HG03097 (cell line): ENCODE results near the gene ACTL6B.

Experiments
- ATAC-seq: cut with Tn5 transposase; IDR thresholded peaks from one replicate; pipeline ENCODE4 v1.9.1; 2021; ENCODE audit not compliant: unreplicated experiment, low FRiP score

The ACTL6B gene

DNA sequence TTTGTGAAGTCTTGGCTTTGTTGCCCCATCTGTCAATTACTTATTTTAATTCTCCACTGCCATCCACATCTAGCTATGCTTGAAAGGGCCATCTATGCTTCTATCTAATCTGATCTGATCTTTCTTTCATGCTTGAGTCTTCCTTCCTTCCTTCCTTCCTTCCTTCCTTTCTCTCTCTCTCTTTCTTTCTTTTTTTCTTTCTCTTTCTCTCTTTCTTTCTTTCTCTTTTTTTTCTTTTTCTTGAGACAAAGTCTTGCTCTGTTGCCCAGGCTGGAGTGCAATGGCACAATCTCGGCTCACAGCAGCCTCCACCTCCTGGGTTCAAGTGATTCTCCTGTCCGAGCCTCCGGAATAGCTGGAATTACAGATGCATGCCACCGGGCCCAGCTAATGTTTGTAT is 26.2 kb downstream of the ACTL6B start:
- ATAC-seq = no peak

DNA sequence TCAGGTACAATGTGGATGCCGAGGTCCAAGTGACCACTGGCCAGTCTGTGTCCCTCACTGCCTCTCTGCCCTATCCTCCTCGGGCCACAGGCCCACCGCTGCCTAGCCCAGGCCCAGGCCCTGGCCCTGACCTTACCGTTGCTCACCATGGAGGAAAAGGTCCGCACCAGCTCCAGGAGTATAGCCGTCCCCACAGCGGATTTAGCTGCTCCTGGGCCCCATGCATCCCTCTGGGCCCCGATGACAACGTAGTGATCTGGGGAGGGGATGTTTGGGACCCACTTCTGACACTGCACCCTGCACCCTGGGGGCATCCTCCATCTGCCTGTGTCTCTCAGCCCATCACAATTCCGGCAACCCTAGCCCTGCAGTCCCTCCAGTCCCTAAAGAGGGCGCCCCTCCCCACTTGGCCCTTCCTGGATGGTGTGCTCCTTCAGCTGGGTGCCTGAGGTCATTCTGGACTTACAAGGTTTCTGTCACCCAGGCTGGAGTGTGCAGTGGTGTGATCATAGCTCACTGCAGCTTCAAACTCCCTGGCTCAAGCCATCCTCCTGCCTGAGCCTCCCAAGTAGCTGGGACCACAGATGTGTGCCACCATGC is 27.0 kb downstream of the ACTL6B start:
- no peak for ATAC-seq

DNA sequence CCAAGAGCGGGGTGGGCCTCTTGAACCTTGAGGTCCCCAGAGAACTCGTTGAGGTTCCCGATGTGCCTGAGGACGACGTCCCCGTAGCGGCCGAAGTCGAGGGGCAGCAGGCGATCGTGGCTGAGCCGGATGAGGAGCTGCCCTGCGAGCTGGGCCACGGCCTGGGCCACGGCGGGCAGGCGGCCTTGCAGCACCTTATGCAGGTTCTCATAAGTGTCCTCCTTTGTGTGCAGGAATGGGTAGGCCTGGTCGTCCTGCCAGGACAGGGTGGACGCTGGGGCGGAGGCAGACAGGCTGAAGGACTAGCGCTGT is 29.1 kb downstream of the ACTL6B start:
- ATAC-seq = no peak

DNA sequence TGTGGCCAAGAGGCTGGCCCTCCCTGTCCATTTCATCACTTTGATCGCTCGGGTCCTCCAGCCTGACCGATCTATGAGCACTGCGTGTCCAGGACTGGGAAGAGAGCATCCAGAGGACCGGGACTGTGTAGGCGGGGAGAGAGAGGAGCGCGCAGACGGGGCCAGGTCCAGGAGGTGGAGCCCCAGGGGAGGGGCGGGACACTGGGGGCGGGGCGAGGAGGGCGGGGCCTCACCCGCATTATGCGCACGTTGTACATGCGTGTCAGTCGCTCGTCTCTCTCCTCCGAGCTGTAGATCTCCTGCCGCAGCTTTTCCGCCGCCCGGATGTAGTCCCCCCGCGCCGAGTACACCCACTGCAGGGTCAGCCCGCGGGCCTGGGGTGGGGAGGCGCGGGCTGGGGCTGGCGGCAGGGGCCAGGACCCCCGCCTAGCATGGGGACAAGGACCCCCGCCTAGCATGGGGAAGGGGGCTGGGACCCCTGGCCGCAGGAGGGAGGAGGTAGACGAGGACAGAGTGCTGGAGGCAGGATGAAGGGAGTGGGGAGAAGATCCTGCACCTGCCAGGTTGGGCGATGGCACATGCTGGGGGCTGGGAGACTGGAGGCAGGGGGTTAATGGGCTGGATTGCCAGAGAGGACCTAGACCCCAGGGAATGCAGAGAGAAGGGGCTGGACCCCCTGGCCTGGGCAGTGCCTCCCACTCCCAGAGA is 29.6 kb downstream of the ACTL6B start:
- no peak for ATAC-seq

DNA sequence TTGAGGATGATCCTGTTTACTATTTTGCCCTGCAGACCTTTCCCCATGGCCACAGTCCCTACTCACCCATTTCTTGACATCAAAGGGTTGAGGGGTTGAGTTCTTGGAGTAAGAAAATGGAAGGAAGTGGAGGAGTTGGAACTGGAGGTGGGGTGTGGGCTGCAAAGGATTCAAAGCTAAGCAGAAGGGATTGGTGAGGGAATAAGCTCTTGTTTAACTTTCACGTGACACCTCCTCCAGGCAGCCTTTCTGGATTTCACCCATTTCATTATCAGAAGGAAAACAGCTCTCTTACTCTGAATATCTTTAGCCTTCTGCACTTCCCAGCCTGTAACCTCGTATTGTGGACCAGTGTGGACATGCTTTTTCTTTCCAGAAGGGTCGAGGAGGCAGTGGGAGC is 30.2 kb downstream of the ACTL6B start:
- no peak for ATAC-seq

DNA sequence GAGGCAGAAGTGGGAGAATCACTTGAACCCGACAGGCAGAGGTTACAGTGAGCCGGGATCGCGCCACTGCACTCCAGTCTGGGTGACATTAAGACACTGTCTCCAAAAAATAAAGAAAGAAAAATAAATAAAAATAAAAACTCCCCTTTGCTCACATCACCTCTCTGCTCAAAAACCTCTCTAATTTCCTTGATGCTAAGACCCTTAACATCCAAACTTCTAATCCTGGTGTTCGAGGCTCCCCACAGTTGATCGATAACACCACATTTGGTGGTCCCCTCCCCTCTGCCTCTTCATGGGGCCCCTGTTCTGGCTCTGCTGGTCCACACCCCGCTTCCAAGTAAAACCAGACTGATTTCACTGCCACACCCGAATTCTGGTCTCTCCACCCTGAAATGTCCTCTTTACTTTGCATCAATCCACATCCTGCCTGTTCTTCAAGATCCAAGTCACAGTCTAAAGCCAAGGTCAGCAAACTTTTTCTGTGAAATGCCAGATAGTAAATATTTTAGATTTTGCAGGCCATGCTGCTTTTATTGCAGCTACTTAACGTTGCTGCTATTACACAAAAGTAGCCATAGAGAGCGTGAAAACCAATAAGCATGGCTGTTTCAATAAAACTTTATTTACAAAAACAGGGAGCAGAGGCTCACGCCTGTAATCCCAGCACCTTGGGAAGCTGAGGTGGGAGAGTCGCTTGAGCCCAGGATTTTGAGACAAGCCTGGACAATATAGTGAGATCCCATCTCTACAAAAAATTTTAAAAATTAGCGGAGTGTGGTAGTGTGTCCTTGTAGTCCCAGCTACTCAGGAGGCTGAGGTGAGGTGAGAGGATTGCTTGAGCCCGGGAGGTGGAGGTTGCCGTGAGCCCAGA is 32.1 kb downstream of the ACTL6B start:
- no peak for ATAC-seq

DNA sequence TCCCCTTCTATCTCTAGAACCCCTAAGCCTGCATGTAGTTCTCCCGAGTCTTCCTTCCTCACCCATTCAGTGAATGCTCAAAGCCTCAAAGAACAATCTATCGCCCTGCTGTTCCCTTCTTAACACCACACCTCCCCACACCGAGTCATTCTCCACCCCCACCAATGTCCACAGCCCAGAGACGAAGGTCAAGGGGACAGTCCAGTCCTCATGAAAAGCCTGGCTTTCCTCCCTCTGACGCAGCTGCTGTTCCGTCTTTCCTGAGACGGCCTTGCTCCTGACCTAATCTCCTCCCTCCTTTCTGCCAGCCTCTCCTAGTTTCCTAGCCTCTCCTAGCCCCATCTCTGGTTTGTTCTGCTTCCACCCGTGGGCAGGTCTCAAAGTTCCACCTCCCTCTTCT is 34.7 kb downstream of the ACTL6B start:
- no peak for ATAC-seq

DNA sequence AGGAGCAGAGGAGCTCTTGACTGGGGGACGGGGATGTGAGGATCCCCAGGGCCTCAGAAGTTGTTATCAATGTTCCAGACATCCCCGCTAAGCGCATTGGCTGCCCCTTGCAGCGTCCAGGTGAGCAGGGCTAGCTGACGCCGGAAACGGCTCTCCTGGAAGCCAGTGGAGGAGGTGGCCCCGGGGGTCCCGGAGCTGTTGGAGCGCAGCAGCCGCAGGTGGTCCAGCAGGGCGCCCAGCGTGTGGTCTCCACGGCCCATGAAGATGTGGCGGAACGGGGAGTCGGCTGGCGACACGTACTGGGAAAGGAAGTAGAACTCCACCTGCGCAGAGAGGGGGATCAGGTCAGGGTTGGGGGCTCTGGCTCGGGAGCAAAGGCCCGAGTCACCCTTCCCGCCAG is 35.4 kb downstream of the ACTL6B start:
- ATAC-seq = no peak

DNA sequence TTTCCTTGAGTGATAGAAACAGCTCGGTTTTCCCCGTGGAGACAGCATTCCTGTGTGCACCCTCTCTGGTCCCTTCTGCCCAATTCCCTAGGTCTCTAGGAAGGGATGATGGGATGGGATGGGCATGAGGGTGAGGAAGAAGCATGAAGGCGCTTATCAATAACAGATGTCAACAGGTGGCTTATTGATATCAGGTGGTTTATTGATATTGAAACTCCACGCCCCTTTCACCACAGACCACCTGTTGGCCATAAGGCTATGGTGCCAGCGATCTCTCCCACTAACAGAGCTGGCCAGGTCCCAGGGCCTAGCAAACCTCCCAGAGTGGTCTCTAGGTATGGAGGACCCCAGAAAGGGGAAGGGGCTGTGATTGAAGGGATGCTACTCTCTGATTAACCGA is 36.0 kb downstream of the ACTL6B start:
- ATAC-seq = no peak

DNA sequence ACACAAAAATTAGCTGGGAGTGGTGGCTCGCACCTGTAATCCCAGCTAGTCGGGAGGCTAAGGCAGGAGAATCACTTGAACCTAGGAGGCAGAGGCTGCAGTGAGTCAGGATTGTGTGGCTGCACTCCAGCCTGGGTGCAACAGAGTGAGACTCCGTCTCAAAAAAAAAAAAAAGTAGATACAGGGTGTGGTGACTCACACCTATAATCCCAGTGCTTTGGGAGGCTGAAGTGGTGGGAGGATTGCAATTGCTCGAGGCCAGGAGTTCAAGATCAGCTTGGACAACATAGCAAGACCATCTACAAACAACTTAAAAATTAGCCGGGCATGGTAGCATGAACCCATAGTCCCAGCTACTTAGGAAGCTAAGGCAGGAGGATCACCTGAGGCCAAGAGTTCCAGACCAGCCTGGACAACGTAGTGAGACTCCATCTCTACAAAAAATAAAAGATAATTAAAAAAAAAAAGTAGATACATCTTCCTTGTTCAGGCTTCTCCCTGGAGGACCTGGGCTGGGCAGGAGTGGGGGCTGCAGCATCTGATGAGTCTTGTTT is 41.9 kb downstream of the ACTL6B start:
- ATAC-seq = no peak

DNA sequence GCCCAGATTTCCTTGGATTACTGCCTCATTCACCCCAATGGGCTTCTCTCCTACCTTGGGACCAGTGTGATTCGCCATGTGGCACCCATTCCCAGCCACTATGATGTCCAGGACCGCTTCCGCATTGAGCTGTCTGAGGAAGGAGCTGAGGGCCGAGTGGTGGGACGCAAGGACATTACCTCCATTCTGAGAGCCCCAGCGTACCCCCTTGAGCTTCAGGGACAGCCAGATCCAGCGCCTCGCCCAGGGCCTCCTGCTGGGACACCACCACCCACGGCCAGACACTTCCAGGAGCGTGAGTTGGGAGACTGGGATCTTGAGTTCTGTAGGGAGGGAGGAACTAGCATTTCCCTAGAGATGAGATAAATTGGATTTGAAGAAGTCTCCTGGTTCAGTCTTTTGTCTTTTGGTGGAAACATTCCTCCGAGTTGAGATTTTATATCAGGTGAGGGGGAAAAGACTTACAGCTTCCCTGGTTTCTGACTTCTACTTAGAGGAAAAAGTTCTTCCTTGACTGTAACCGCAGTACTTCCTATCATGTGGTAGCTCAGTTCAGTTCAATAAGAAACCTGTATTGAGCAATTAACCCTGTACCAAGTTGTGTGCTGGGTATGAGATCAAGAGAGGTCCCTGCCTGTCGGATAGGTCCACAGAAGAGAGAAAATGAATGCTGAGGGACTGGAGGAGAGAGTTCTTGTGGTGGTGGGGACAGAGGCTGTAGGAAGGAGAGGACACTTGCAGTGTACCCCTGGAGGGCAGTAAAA is 42.7 kb downstream of the ACTL6B start:
- no peak for ATAC-seq

DNA sequence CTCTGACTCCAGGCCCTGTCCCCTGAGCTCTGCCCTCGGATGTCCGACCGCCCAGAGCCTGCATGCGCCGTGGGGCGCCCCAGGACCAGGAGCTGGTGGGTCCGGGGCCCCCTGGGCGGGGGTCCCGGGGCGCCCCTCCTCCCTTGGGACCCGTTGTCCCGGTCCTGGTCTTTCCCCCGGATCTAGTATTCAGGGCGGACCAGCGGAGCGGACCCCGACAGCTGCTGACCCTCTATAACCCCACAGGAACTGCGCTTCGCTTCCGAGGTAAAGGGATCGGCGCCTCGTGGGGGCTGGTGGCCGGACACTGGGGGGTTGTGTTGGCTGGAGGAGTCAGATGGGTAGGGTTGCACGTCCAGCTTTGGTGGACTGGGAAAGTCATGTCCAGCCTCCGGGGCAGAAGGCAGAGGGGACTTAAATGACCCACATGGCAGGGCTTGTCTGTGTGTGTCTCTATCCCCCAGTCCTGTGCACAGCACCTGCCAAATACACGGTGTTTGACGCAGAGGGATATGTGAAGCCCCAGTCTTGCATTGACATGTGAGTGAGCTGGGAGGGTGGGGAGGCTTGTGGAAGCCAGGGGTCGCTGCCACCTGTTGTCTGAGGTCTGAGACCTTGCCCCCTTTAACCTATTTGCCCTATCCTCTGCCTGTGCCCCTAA is 43.4 kb downstream of the ACTL6B start:
- no peak for ATAC-seq

DNA sequence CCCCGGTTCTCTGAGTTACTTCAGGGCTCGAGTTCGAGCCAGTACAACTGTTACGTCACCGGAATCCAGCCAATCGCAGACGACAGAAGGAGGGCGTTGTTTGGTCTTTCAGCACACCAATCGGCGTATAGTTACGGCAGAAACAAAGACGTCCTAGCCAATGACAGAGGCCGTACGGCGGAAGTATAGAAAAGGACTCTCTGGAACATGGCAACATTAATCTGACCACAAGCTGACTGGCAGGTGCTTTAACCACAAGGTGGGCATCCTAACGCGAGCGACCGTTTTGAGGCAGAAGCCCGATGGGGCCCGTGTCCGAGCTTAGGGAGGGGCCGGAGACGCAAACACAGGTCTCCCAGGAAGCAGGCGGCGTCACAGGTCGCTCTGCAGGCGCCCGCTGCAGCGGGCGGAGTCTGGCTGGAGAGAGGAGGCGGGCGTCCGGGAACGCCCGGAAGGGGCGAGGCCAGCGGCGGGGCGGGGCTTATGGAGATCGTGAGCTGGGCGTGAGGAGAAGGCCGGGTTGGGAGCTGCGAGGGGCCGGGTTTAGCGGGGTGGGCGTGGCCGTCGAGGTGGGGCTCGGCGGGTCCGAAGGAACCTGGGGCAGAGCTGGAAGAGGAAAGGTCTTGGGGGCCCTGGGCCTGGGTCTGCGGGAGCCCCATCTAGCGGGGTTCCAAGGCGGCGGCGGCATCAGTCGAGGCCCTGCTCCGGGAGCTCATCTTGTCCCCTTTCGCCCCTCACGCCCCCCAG is 44.1 kb downstream of the ACTL6B start, which contains the start of gene MOSPD3:
Gene MOSPD3, plus strand, starts transcription at position 558 of the 747 bp plus-strand sequence. CDS start 252 bp downstream, outside the sequence.
- ATAC-seq = peak; percentile 89

DNA sequence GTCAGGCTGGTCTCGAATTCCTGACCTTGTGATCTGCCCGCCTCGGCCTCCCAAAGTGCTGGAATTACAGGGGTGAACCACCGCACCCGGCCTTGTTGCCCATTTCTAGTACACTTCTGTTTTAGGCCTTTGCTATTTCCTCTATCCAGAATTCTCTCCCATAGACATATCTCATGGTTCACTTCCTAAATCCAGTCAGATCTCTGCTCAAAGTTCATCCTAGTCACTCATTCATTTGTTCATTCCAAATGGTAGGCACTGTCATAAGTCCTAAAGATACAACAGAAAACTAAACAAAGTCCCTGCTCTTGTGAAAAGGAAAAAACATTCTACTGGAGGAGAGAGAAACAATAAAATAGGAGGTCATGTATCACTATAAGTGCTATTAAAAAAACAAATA is 46.3 kb downstream of the ACTL6B start:
- no peak for ATAC-seq

DNA sequence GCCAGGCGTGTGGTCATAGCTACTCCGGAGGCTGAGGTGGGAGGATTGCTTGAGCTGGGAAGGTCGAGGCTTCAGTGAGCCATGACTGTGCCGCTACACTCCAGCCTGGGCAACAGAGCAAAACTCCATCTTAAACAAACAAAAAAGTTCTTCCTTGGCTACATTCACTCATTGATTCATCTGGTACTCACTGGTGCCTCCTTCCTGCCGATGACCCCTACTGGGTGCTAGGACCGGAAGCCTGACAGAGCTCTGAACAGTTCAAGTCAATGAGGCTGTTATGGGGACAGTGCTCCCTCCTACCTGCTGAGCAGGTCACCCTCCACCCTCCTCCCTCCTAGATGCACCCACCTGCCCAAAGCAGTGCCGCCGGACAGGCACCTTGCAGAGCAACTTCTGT is 49.1 kb downstream of the ACTL6B start:
- no peak for ATAC-seq

DNA sequence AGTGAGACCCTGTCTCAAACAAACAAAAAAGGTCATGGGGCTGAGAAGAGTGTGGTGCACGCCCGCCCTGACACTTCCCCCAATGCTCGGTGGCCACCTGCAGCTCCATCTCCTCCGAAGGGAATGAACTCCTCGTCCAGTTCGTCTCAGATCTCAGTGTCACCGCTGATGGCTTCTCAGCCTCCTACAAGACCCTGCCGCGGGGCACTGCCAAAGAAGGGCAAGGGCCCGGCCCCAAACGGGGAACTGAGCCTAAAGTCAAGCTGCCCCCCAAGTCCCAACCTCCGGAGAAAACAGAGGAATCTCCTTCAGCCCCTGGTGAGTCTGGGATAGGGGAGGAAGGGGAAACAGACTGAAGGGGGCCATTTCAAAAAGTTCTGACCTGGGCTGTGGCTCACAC is 49.9 kb downstream of the ACTL6B start:
- no peak for ATAC-seq

DNA sequence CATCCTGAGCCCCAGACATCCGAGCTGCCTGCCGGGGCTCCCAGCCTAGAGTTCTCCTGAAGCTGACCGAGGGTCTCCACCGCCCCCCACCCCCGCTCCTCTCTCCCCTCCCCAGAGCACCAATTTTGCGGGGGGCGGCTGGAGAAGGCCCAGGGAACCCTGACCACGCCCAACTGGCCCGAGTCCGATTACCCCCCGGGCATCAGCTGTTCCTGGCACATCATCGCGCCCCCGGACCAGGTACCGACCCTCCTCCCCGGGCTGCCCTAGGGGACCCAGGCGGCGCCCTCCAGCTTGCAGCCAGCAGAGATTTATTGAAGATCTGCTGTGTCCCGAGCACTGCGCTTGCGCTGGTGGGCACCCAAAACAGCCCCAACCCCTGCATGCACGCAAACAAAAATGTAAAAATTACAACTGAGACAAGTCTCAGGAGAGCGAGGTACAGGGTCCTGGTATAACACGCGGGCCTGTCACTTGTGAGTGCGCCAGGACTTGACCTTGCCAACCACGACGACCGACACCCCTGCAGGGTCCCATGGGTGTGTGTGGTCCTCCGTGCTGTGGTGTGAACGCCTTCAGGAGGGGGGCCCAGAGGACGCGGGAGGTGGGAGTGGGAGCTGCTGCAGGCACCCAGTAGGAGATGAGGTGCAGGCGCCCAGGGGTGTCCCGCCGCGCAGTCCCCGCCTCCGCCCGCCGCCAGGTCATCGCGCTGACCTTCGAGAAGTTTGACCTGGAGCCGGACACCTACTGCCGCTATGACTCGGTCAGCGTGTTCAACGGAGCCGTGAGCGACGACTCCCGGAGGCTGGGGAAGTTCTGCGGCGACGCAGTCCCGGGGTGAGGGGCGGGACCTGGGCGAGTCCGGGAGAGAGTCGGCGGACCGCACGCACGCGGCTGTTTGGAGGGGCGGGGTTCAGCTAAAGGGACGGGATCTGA is 51.0 kb downstream of the ACTL6B start:
- ATAC-seq = no peak
